ENCODE results near the gene RPL28. TPM values are rescaled to one million over a fixed set of nuclear protein-coding genes. Genes with fewer than 3 reads are reported as not detected.
A peak's percentile ranks its signal among the peaks of the same experiment; 100 is the strongest.
"Not testable (repeated sequence)": the region's sequence is repeated elsewhere in the genome, so short reads cannot be mapped to it uniquely, and the experiment has no call there.

RPL28 gene
- total RNA-seq, 2 experiments from 2014 or later: 2,948 to 3,082 TPM

GRCh38 chr19:55421281-55421680, 35.5 kb downstream of the RPL28 start:
- POLR2A ChIA-PET: interaction anchor here (2.2 kb wide), 1 partner anchor 14 kb away, joined by 5 read pairs; the partner anchor contains the start of gene UBE2S
- peak; percentile 80 for ATAC-seq
- peak; percentile 50 for DNase-seq

DNA sequence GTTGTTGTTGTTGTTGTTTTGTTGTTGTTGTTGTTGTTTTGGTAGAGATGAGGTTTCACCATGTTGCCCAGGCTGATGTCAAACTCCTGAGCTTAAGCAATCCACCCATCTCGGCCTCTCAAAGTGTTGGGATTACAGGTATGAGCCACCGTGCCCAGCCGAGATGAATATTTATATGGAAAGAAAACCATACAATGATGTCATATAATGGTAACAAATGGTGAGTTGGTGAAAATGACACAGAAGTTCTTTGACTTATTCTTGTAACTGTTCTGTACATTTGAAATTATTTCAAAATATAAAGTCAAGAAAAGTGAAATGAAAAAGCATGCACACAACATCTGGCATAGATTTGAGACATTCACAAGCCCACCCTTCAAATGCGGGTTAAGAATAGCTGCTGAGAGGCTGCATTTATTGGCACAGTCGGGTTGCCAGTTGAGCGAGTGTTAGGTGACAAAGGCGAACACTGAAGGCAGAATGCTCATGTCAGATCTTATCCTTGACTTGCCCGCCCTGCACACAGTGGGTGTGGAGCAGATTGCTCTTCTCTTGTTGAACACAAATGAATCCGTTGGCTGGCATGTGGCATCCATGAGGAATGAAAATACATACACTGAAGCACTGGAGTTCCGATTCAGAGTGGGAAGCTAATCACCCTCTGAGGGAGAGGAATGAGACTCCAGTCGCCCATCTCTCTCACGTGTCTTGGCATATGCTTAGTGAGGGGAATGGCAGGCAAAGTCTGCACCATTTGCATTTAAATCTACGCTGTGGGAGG, 37.7 kb downstream of the RPL28 start:
- H3K27ac Mint-ChIP-seq: no peak overlapping the region
- POLR2A ChIA-PET: no interaction called here
- CTCF ChIA-PET: interaction anchor here (1.5 to 1.7 kb wide), 2 partner anchors 31 to 81 kb away, joined by 3 to 4 read pairs; no protein-coding TSS in a partner anchor

More at GRCh38 chr19:55421281-55421680, 35.5 kb downstream of the RPL28 start:
- CTCF ChIA-PET; H3K27ac Mint-ChIP-seq; H3K36me3 Mint-ChIP-seq (ENCODE audit: low read depth); H3K4me3 Mint-ChIP-seq; H3K9me3 Mint-ChIP-seq (ENCODE audit: insufficient read depth): not testable (repeated sequence)
- peaks cover 25% of the 10 kb centered on the region for H3K4me1 Mint-ChIP-seq (ENCODE audit: low read depth)
- H3K27me3 Mint-ChIP-seq (ENCODE audit: low read depth): peaks cover 17% of the 10 kb centered on the region

GRCh38 chr19:55424518-55424917, 38.8 kb downstream of the RPL28 start:
- no peaks in the 10 kb centered on the region for H3K36me3 Mint-ChIP-seq (ENCODE audit: low read depth)
- no peak overlapping the region for H3K27ac Mint-ChIP-seq
- peaks cover 19% of the 10 kb centered on the region for H3K27me3 Mint-ChIP-seq (ENCODE audit: low read depth)
- POLR2A ChIA-PET: no interaction called here
- H3K9me3 Mint-ChIP-seq (ENCODE audit: insufficient read depth): no peaks in the 10 kb centered on the region
- CTCF ChIA-PET: interaction anchor here (1.7 kb wide), 1 partner anchor 79 kb away, joined by 4 read pairs; no protein-coding TSS in a partner anchor
- no peak for DNase-seq
- no peak for ATAC-seq
- no peak overlapping the region for H3K4me3 Mint-ChIP-seq
- H3K4me1 Mint-ChIP-seq (ENCODE audit: low read depth): peaks cover 16% of the 10 kb centered on the region

More for the DNA sequence above, 37.7 kb downstream of the RPL28 start:
- no peak overlapping the region for H3K4me3 Mint-ChIP-seq
- ATAC-seq (no peak), DNase-seq (no peak)
- H3K27me3 Mint-ChIP-seq (ENCODE audit: low read depth): peaks cover 17% of the 10 kb centered on the region
- peaks cover 16% of the 10 kb centered on the region for H3K4me1 Mint-ChIP-seq (ENCODE audit: low read depth)
- H3K36me3 Mint-ChIP-seq (ENCODE audit: low read depth): no peaks in the 10 kb centered on the region
- H3K9me3 Mint-ChIP-seq (ENCODE audit: insufficient read depth): no peaks in the 10 kb centered on the region

GRCh38 chr19:55426042-55426441, 40.3 kb downstream of the RPL28 start:
- H3K9me3 Mint-ChIP-seq (ENCODE audit: insufficient read depth): no peaks in the 10 kb centered on the region
- H3K36me3 Mint-ChIP-seq (ENCODE audit: low read depth): no peaks in the 10 kb centered on the region
- DNase-seq: no peak
- ChIA-PET POLR2A (interaction anchor here (0.6 kb wide), 1 partner anchor 80 kb away, joined by 3 read pairs; no protein-coding TSS in a partner anchor), CTCF (interaction anchor here (0.6 kb wide), 1 partner anchor 15 kb away, joined by 3 read pairs; no protein-coding TSS in a partner anchor)
- H3K27me3 Mint-ChIP-seq (ENCODE audit: low read depth): peaks cover 17% of the 10 kb centered on the region
- no peak for ATAC-seq
- peaks cover 8% of the 10 kb centered on the region for H3K4me1 Mint-ChIP-seq (ENCODE audit: low read depth)
- no peak overlapping the region for H3K4me3 Mint-ChIP-seq
- no peak overlapping the region for H3K27ac Mint-ChIP-seq

- Mint-ChIP-seq H3K27ac (no peak overlapping the region), H3K4me3 (no peak overlapping the region), H3K4me1 (ENCODE audit: low read depth) (no peaks in the 10 kb centered on the region), H3K9me3 (ENCODE audit: insufficient read depth) (no peaks in the 10 kb centered on the region), H3K36me3 (ENCODE audit: low read depth) (no peaks in the 10 kb centered on the region), H3K27me3 (ENCODE audit: low read depth) (peaks cover 17% of the 10 kb centered on the region)
- ATAC-seq (no peak), DNase-seq (no peak)
- ChIA-PET CTCF (no interaction called here), POLR2A (no interaction called here)
These were observed 45.5 kb downstream of the RPL28 start for GRCh38 chr19:55431183-55431582.

GRCh38 chr19:55432241-55432959, 46.7 kb downstream of the RPL28 start:
- no peak overlapping the region for H3K4me3 Mint-ChIP-seq
- DNase-seq: no peak
- H3K4me1 Mint-ChIP-seq (ENCODE audit: low read depth): no peaks in the 10 kb centered on the region
- ChIA-PET POLR2A (no interaction called here), CTCF (no interaction called here)
- no peak for ATAC-seq
- no peaks in the 10 kb centered on the region for H3K9me3 Mint-ChIP-seq (ENCODE audit: insufficient read depth)
- H3K27me3 Mint-ChIP-seq (ENCODE audit: low read depth): peaks cover 25% of the 10 kb centered on the region
- H3K36me3 Mint-ChIP-seq (ENCODE audit: low read depth): no peaks in the 10 kb centered on the region
- H3K27ac Mint-ChIP-seq: no peak overlapping the region

DNA sequence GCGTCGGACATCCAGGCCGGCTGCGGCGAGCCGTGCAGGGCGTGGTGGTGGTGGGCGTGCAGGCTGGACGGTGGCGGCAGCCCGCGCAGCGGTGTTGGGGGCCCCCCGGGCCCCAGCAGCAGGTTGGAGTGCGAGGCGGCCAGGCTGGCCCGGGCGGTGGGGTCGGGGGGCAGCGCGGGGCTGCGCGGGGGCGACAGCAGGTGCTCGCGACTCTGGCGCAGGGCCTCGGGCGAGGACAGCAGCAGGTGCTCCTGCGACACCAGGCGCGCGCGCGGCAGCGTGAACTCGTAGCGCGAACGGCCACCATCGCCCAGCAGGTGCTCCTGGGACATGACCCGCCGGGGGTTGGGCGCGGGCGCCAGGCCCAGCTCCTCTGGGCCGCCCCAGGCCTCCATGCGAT, 47.6 kb downstream of the RPL28 start:
- no peaks in the 10 kb centered on the region for H3K4me1 Mint-ChIP-seq (ENCODE audit: low read depth)
- no peak overlapping the region for H3K4me3 Mint-ChIP-seq
- ATAC-seq: no peak
- ChIA-PET CTCF (no interaction called here), POLR2A (no interaction called here)
- H3K27me3 Mint-ChIP-seq (ENCODE audit: low read depth): peaks cover 25% of the 10 kb centered on the region
- no peak overlapping the region for H3K27ac Mint-ChIP-seq
- H3K36me3 Mint-ChIP-seq (ENCODE audit: low read depth): no peaks in the 10 kb centered on the region
- no peaks in the 10 kb centered on the region for H3K9me3 Mint-ChIP-seq (ENCODE audit: insufficient read depth)
- DNase-seq: no peak

DNA sequence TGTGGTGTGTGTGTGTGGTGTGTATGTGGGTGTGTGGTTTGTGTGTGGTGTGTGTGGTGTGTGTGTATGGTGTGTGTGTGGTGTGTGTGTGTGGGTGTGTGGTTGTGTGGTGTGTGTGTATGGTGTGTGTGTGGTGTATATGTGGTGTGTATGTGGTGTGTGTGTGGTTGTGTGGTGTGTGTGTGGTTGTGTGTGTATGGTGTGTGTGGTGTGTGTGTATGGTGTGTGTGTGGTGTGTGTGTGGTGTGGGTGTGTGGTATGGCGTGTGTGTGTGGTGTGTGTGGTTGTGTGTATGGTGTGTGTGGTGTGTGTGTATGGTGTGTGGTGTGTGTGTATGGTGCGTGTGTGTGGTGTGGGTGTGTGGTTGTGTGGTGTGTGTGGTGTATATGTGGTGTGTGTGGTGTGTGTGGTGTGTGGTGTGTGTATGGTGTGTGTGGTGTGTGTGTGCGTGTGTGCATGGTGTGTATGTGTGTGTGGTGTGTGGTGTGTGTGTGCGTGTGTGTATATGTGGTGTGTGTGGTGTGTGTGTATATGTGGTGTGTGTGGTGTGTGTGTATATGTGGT, 48.7 kb downstream of the RPL28 start:
- Mint-ChIP-seq H3K27ac (no peak overlapping the region), H3K36me3 (ENCODE audit: low read depth) (no peaks in the 10 kb centered on the region), H3K4me1 (ENCODE audit: low read depth) (no peaks in the 10 kb centered on the region), H3K9me3 (ENCODE audit: insufficient read depth) (no peaks in the 10 kb centered on the region), H3K27me3 (ENCODE audit: low read depth) (peaks cover 30% of the 10 kb centered on the region), H3K4me3 (no peak overlapping the region)
- ChIA-PET POLR2A (interaction anchor here (0.5 kb wide), 1 partner anchor 50 kb away, joined by 3 read pairs; the partner anchor contains the start of gene TMEM238), CTCF (no interaction called here)
- DNase-seq (no peak), ATAC-seq (no peak)

DNA sequence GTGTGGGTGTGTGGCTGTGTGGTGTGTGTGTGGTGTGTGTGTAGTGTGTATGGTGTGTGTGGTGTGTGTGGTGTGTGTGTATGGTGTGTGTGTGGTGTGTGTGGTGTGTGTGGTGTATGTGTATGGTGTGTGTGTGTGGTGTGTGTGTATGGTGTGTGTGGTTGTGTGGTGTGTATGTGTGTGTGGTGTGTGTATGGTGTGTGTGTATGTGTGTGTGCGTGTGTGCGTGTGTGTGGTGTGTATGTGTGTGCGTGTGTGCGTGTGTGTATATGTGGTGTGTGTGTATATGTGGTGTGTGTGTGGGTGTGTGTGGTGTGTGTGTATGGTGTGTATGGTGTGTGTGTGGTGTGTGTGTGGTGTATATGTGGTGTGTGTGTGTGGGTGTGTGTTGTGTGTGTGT, 49.3 kb downstream of the RPL28 start:
- ATAC-seq (no peak), DNase-seq (no peak)
- no peak overlapping the region for H3K27ac Mint-ChIP-seq
- CTCF ChIA-PET: interaction anchor here (1.7 kb wide), 1 partner anchor 70 kb away, joined by 3 read pairs; no protein-coding TSS in a partner anchor
- H3K4me3 Mint-ChIP-seq: no peak overlapping the region
- H3K9me3 Mint-ChIP-seq (ENCODE audit: insufficient read depth): no peaks in the 10 kb centered on the region
- H3K36me3 Mint-ChIP-seq (ENCODE audit: low read depth): no peaks in the 10 kb centered on the region
- H3K4me1 Mint-ChIP-seq (ENCODE audit: low read depth): no peaks in the 10 kb centered on the region
- peaks cover 35% of the 10 kb centered on the region for H3K27me3 Mint-ChIP-seq (ENCODE audit: low read depth)
- POLR2A ChIA-PET: no interaction called here

DNA sequence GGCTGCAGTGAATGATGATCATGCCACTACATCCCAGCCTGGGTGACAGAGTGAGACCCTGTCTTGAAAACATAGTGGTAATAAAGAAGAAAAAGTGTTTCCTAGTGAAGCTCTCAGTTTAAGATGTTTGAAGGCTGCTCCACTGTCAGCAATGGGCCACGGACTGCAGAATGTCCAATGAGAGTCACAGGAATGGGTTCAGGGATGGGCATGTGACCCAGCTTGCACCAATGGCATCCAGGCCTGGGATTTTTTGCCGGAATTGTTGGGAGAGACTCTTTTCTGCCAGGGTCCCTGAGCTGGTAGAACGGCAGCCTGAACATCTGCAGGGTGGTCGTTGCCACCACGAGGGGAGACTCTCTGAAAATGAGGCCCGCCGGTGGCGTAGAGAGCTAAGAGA, 51.1 kb downstream of the RPL28 start:
- Mint-ChIP-seq H3K4me1 (ENCODE audit: low read depth) (peaks cover 12% of the 10 kb centered on the region), H3K36me3 (ENCODE audit: low read depth) (peaks cover 3% of the 10 kb centered on the region), H3K9me3 (ENCODE audit: insufficient read depth) (no peaks in the 10 kb centered on the region), H3K4me3 (no peak overlapping the region), H3K27me3 (ENCODE audit: low read depth) (peaks cover 41% of the 10 kb centered on the region), H3K27ac (no peak overlapping the region)
- CTCF ChIA-PET: interaction anchor here (0.8 to 1.7 kb wide), 6 partner anchors 10 to 196 kb away, joined by 3 to 5 read pairs (median 3); partner anchors contain the start of gene ZNF865
- POLR2A ChIA-PET: interaction anchor here (1.3 kb wide), 1 partner anchor 30 kb away, joined by 4 read pairs; no protein-coding TSS in a partner anchor
- no peak for ATAC-seq
- no peak for DNase-seq

- no peak overlapping the region for H3K4me3 Mint-ChIP-seq
- DNase-seq (peak; percentile 49), ATAC-seq (no peak)
- H3K27ac Mint-ChIP-seq: no peak overlapping the region
- ChIA-PET POLR2A (interaction anchor here (0.7 to 1.3 kb wide), 3 partner anchors 30 to 196 kb away, joined by 3 to 4 read pairs (median 4); partner anchors contain the start of gene UBE2S), CTCF (interaction anchor here (0.8 to 1.2 kb wide), 5 partner anchors 10 to 195 kb away, joined by 3 to 5 read pairs (median 3); partner anchors contain the start of gene ZNF865)
- peaks cover 3% of the 10 kb centered on the region for H3K36me3 Mint-ChIP-seq (ENCODE audit: low read depth)
- H3K27me3 Mint-ChIP-seq (ENCODE audit: low read depth): peaks cover 41% of the 10 kb centered on the region
- no peaks in the 10 kb centered on the region for H3K9me3 Mint-ChIP-seq (ENCODE audit: insufficient read depth)
- peaks cover 12% of the 10 kb centered on the region for H3K4me1 Mint-ChIP-seq (ENCODE audit: low read depth)
These were observed 51.7 kb downstream of the RPL28 start for GRCh38 chr19:55437410-55437809.

Data from activated CD8-positive, alpha-beta T cell treated with anti-CD3 and anti-CD28 coated beads, Interleukin-2, amount 10 ng/mL, durations not matched to agents 7 days and 5 days (primary cell).